OCI-LY7 (cell line): ENCODE measurements around the gene PRSS27. TPM values are rescaled to one million over a fixed set of nuclear protein-coding genes. Genes with fewer than 3 reads are reported as not detected.

Experiments
- BruUV-seq: library from RNA; stranded (reverse); fragments of 400-500 nt; replicated peaks from 2 replicates; lab custom pipeline; 2021; lab: Mats Ljungman, UMichigan
- CTCF ChIA-PET: fragments of 300-600 bp; sonication (Branson Sonifier 250); formaldehyde crosslinking; loops from one replicate; lab custom pipeline; 2022; ENCODE audit warnings: antibody characterized with exemption; ENCODE audit not compliant: unreplicated experiment; lab: Charles Lee
- POLR2A ChIA-PET: fragments of 300-600 bp; sonication (Branson Sonifier 250); formaldehyde crosslinking; loops from one replicate; lab custom pipeline; 2022; ENCODE audit warnings: antibody characterized with exemption; lab: Charles Lee
- DNase-seq: peaks from one replicate; pipeline ENCODE4 v3.0.0-alpha.2; 2015; ENCODE audit warnings: low spot score
- H2AFZ ChIP-seq: fragments of 200-600 bp; sonication (generic), shearing (Covaris generic); 2 replicates; pipeline ENCODE4 v1.6.1; 2014; ENCODE audit warnings: mild to moderate bottlenecking, antibody characterized with exemption, low read length, moderate library complexity
- H3K27ac ChIP-seq: fragments of 200-600 bp; sonication (generic); 2 replicates; pipeline ENCODE4 v1.5.1; 2014; ENCODE audit warnings: mixed run types, low read depth, mild to moderate bottlenecking, moderate library complexity, low read length, inconsistent platforms; ENCODE audit not compliant: poor library complexity, severe bottlenecking
- H3K36me3 ChIP-seq: fragments of 200-600 bp; sonication (generic); 2 replicates; pipeline ENCODE4 v1.6.1; 2014; ENCODE audit warnings: mild to moderate bottlenecking, antibody characterized with exemption, low read length, moderate library complexity, mixed read lengths; ENCODE audit not compliant: insufficient read depth
- H3K4me1 ChIP-seq: fragments of 200-600 bp; sonication (generic); 2 replicates; pipeline ENCODE4 v1.5.1; 2014; ENCODE audit warnings: mild to moderate bottlenecking, low read length; ENCODE audit not compliant: insufficient read depth, poor library complexity, severe bottlenecking
- H3K4me2 ChIP-seq: fragments of 200-600 bp; sonication (generic); 2 replicates; pipeline ENCODE4 v1.6.1; 2014; ENCODE audit warnings: mild to moderate bottlenecking, low read length
- H3K4me3 ChIP-seq: fragments of 200-600 bp; sonication (generic); 2 replicates; pipeline ENCODE4 v1.5.1; 2014; ENCODE audit warnings: mild to moderate bottlenecking, low read depth, low read length; ENCODE audit not compliant: poor library complexity, severe bottlenecking
- H3K79me2 ChIP-seq: fragments of 200-600 bp; sonication (generic); 2 replicates; pipeline ENCODE4 v1.6.1; 2016; ENCODE audit warnings: low read depth, mild to moderate bottlenecking, low read length, moderate library complexity, mixed read lengths; ENCODE audit not compliant: insufficient read depth
- H3K9me2 ChIP-seq: fragments of 200-600 bp; sonication (generic); 2 replicates; pipeline ENCODE4 v1.6.1; 2016; ENCODE audit warnings: mild to moderate bottlenecking, low read length, mixed read lengths; ENCODE audit not compliant: insufficient read depth
- H3K9me3 ChIP-seq: fragments of 200-600 bp; sonication (generic); 2 replicates; pipeline ENCODE4 v1.6.1; 2014; ENCODE audit warnings: mild to moderate bottlenecking, mixed run types, low read length, mixed read lengths
- H4K20me1 ChIP-seq: fragments of 200-600 bp; sonication (generic); 2 replicates; pipeline ENCODE4 v1.6.1; 2014; ENCODE audit warnings: mild to moderate bottlenecking, antibody characterized with exemption, low read length, moderate library complexity, mixed read lengths; ENCODE audit not compliant: insufficient read depth
- EZH2phosphoT487 ChIP-seq: fragments of 200-600 bp; sonication (generic); IDR thresholded peaks from 2 replicates; pipeline ENCODE4 v1.6.1; 2018; ENCODE audit warnings: low read depth, borderline replicate concordance, mild to moderate bottlenecking, mixed run types, antibody characterized with exemption, low read length, moderate library complexity, mixed read lengths
- intact Hi-C: fragments of 100-400 bp; cut with micrococcal nuclease; formaldehyde crosslinking; loops from one replicate; pipeline ENCODE4 v1.10.0; 2022; ENCODE audit not compliant: unreplicated experiment
- total RNA-seq, 2 experiments: library from RNA; depleted of rRNA in 1 of 2; stranded (reverse); fragments of >200 nt in 1 of 2; shearing (Covaris generic) in 1 of 2; gene quantifications; 2 replicates each; pipeline ENCODE4 v1.2.3, GENCODE V29; 2014 to 2022
- TF ChIP-seq, protein P1 (sequence below): fragments of 200-600 bp; sonication (generic); conservative IDR thresholded peaks from 2 replicates; pipeline ENCODE4 v1.5.1; 2014; ENCODE audit warnings: mild to moderate bottlenecking, antibody characterized with exemption, low read length, moderate library complexity, mixed read lengths

PRSS27 gene
- total RNA-seq, 2 experiments from 2014 or later, result 2.7 to 7.7 TPM

GRCh38 chr16:2706611-2707311, 13.3 kb downstream of the PRSS27 start:
- H3K9me2 ChIP-seq, result no peaks in the 10 kb centered on the region
- H4K20me1 ChIP-seq, result no peaks in the 10 kb centered on the region
- no peaks in the 10 kb centered on the region for H3K9me3 ChIP-seq
- POLR2A ChIA-PET, result no interaction called here
- CTCF ChIA-PET, result no interaction called here
- no peaks in the 10 kb centered on the region for H3K79me2 ChIP-seq
- no peak for TF ChIP-seq EZH2phosphoT487
- TF ChIP-seq, protein P1, sequence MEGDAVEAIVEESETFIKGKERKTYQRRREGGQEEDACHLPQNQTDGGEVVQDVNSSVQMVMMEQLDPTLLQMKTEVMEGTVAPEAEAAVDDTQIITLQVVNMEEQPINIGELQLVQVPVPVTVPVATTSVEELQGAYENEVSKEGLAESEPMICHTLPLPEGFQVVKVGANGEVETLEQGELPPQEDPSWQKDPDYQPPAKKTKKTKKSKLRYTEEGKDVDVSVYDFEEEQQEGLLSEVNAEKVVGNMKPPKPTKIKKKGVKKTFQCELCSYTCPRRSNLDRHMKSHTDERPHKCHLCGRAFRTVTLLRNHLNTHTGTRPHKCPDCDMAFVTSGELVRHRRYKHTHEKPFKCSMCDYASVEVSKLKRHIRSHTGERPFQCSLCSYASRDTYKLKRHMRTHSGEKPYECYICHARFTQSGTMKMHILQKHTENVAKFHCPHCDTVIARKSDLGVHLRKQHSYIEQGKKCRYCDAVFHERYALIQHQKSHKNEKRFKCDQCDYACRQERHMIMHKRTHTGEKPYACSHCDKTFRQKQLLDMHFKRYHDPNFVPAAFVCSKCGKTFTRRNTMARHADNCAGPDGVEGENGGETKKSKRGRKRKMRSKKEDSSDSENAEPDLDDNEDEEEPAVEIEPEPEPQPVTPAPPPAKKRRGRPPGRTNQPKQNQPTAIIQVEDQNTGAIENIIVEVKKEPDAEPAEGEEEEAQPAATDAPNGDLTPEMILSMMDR, result no peak
- no peaks in the 10 kb centered on the region for H3K4me1 ChIP-seq
- no peak overlapping the region for H3K27ac ChIP-seq
- H2AFZ ChIP-seq, result no peak overlapping the region
- BruUV-seq, result no TSS peak
- H3K4me2 ChIP-seq, result no peak overlapping the region
- DNase-seq, result no peak
- H3K4me3 ChIP-seq, result no peak overlapping the region
- intact Hi-C loops, result no loop called here
- peaks cover 19% of the 10 kb centered on the region for H3K36me3 ChIP-seq

- ChIA-PET POLR2A (no interaction called here), CTCF (no interaction called here)
- no peaks in the 10 kb centered on the region for H4K20me1 ChIP-seq
- no TSS peak for BruUV-seq
- intact Hi-C loops, result no loop called here
- H3K36me3 ChIP-seq, result peaks cover 19% of the 10 kb centered on the region
- H3K9me2 ChIP-seq, result no peaks in the 10 kb centered on the region
- DNase-seq, result no peak
- TF ChIP-seq, protein P1, result no peak
- TF ChIP-seq EZH2phosphoT487, result no peak
- H3K4me1 ChIP-seq, result no peaks in the 10 kb centered on the region
- no peak overlapping the region for H3K27ac ChIP-seq
- no peak overlapping the region for H2AFZ ChIP-seq
- no peak overlapping the region for H3K4me3 ChIP-seq
- H3K4me2 ChIP-seq, result no peak overlapping the region
- no peaks in the 10 kb centered on the region for H3K79me2 ChIP-seq
- H3K9me3 ChIP-seq, result no peaks in the 10 kb centered on the region
Observed at GRCh38 chr16:2706085-2706484, 13.9 kb downstream of the PRSS27 start.

GRCh38 chr16:2705351-2705750, 14.7 kb downstream of the PRSS27 start:
- TF ChIP-seq EZH2phosphoT487, result no peak
- TF ChIP-seq, protein P1, result no peak
- Histone ChIP-seq H3K4me2 (no peak overlapping the region), H3K9me2 (no peaks in the 10 kb centered on the region), H3K27ac (no peak overlapping the region), H3K79me2 (no peaks in the 10 kb centered on the region), H3K4me3 (no peak overlapping the region), H2AFZ (no peak overlapping the region), H3K4me1 (no peaks in the 10 kb centered on the region), H4K20me1 (no peaks in the 10 kb centered on the region), H3K36me3 (peaks cover 26% of the 10 kb centered on the region), H3K9me3 (no peaks in the 10 kb centered on the region)
- no TSS peak for BruUV-seq
- no peak for DNase-seq
- ChIA-PET CTCF (no interaction called here), POLR2A (no interaction called here)
- intact Hi-C loops, result no loop called here
